Left ventricle myocardium inferior (tissue), 1 donor: Measurements from ENCODE around the gene MAGI2. TPM values are rescaled to one million over a fixed set of nuclear protein-coding genes. Genes with fewer than 3 reads are reported as not detected.

Experiments
- DNase-seq: peaks from one replicate; pipeline ENCODE4 v3.0.0-alpha.2; 2020
- H3K27ac ChIP-seq: fragments of 200-600 bp; replicated peaks from 2 replicates; pipeline ENCODE4 v1.8.0; 2021
- H3K27me3 ChIP-seq: fragments of 200-600 bp; 2 replicates; pipeline ENCODE4 v1.8.0; 2021; ENCODE audit warnings: low read depth
- H3K36me3 ChIP-seq: fragments of 200-600 bp; 2 replicates; pipeline ENCODE4 v1.8.0; 2021
- H3K4me1 ChIP-seq: fragments of 200-600 bp; 2 replicates; pipeline ENCODE4 v1.8.0; 2021
- H3K4me3 ChIP-seq: fragments of 200-600 bp; 2 replicates; pipeline ENCODE4 v1.8.0; 2021; ENCODE audit warnings: mild to moderate bottlenecking, moderate library complexity
- H3K9me3 ChIP-seq: fragments of 200-600 bp; replicated peaks from 2 replicates; pipeline ENCODE4 v1.8.0; 2021
- CTCF ChIP-seq: fragments of 200-600 bp; IDR thresholded peaks from 2 replicates; pipeline ENCODE4 v1.8.0; 2021; ENCODE audit warnings: antibody characterized with exemption, mild to moderate bottlenecking, borderline replicate concordance
- intact Hi-C: fragments of 100-400 bp; cut with micrococcal nuclease; formaldehyde crosslinking; loops from one replicate; pipeline ENCODE4 v1.11.0; 2022
- total RNA-seq: library from RNA; stranded (reverse); fragmentation: NEBNext Ultra II Directional; extraction: Animal tissue kit (Norgen Biotek cat#: 25700); gene quantifications from one replicate; pipeline ENCODE4 v1.2.1, GENCODE V29; 2021
- donor health status: DM: no; HTN: yes; CAD: no; lungs with severe emphysema.

Gene MAGI2
- total RNA-seq, 1 donor from 2014 or later: 4.5 TPM

- Histone ChIP-seq H3K27ac (no peak overlapping the region), H3K4me3 (no peak overlapping the region), H3K9me3 (no peaks in the 10 kb centered on the region), H3K27me3 (no peaks in the 10 kb centered on the region), H3K36me3 (no peaks in the 10 kb centered on the region), H3K4me1 (peaks cover 10% of the 10 kb centered on the region)
- intact Hi-C loops: no loop called here
- no peak for TF ChIP-seq CTCF
- no peak for DNase-seq
Observed at GRCh38 chr7:78173666-78174065, 1279.8 kb downstream of the MAGI2 start.

GRCh38 chr7:78172933-78173591, 1280.4 kb downstream of the MAGI2 start:
- H3K4me1 ChIP-seq: peaks cover 10% of the 10 kb centered on the region
- H3K36me3 ChIP-seq: no peaks in the 10 kb centered on the region
- no peaks in the 10 kb centered on the region for H3K9me3 ChIP-seq
- DNase-seq: no peak
- H3K27me3 ChIP-seq: no peaks in the 10 kb centered on the region
- no peak overlapping the region for H3K27ac ChIP-seq
- intact Hi-C loops: no loop called here
- TF ChIP-seq CTCF: no peak
- no peak overlapping the region for H3K4me3 ChIP-seq

GRCh38 chr7:78172267-78172757, 1281.2 kb downstream of the MAGI2 start:
- TF ChIP-seq CTCF: no peak

GRCh38 chr7:78171398-78171797, 1282.1 kb downstream of the MAGI2 start:
- no peaks in the 10 kb centered on the region for H3K9me3 ChIP-seq
- no peak overlapping the region for H3K27ac ChIP-seq
- intact Hi-C loops: no loop called here
- H3K4me3 ChIP-seq: no peak overlapping the region
- H3K36me3 ChIP-seq: no peaks in the 10 kb centered on the region
- TF ChIP-seq CTCF: no peak
- no peaks in the 10 kb centered on the region for H3K27me3 ChIP-seq
- no peak for DNase-seq
- H3K4me1 ChIP-seq: peaks cover 10% of the 10 kb centered on the region

More at GRCh38 chr7:78172267-78172757, 1281.2 kb downstream of the MAGI2 start:
- Histone ChIP-seq H3K36me3 (no peaks in the 10 kb centered on the region), H3K4me3 (no peak overlapping the region), H3K4me1 (peaks cover 10% of the 10 kb centered on the region), H3K9me3 (no peaks in the 10 kb centered on the region), H3K27me3 (no peaks in the 10 kb centered on the region), H3K27ac (no peak overlapping the region)
- no peak for DNase-seq
- intact Hi-C loops: no loop called here

GRCh38 chr7:78170815-78171214, 1282.7 kb downstream of the MAGI2 start:
- Histone ChIP-seq H3K9me3 (no peaks in the 10 kb centered on the region), H3K4me1 (peaks cover 10% of the 10 kb centered on the region), H3K4me3 (no peak overlapping the region), H3K36me3 (no peaks in the 10 kb centered on the region), H3K27ac (no peak overlapping the region), H3K27me3 (no peaks in the 10 kb centered on the region)
- TF ChIP-seq CTCF: no peak
- no peak for DNase-seq
- intact Hi-C loops: no loop called here
